Fibroblast of skin of right quadriceps (primary cell): ENCODE results near the gene LRRC74A.

Source experiments
- DNase-seq: peaks from one replicate; pipeline ENCODE4 v3.0.0-alpha.2; 2013

The LRRC74A gene

GRCh38 chr14:76826122-76826521 lies at the start of gene LRRC74A:
Gene LRRC74A (plus strand): TSS chr14:76826408. CDS start chr14:76826698, 290 bp downstream.
- DNase-seq: no peak

GRCh38 chr14:76776428-76777251 lies 49.6 kb upstream of the LRRC74A start:
- no peak for DNase-seq

GRCh38 chr14:76777721-76778120 lies 48.5 kb upstream of the LRRC74A start:
- DNase-seq: no peak

GRCh38 chr14:76778546-76779215 lies 47.5 kb upstream of the LRRC74A start:
- DNase-seq: no peak

GRCh38 chr14:76779221-76780057 lies 46.8 kb upstream of the LRRC74A start:
- DNase-seq: no peak

GRCh38 chr14:76780058-76780345 lies 46.2 kb upstream of the LRRC74A start:
- no peak for DNase-seq

GRCh38 chr14:76780360-76780759 lies 45.8 kb upstream of the LRRC74A start:
- no peak for DNase-seq

- DNase-seq: no peak
Observed at GRCh38 chr14:76780875-76781647, 45.1 kb upstream of the LRRC74A start.

- no peak for DNase-seq
Observed at GRCh38 chr14:76781648-76782051, 44.6 kb upstream of the LRRC74A start.

- DNase-seq: no peak
Observed at GRCh38 chr14:76782115-76782884, 43.9 kb upstream of the LRRC74A start.

- DNase-seq: no peak
Observed at GRCh38 chr14:76782885-76783566, 43.2 kb upstream of the LRRC74A start.

- DNase-seq: no peak
Observed at GRCh38 chr14:76784266-76784874, 41.8 kb upstream of the LRRC74A start.

GRCh38 chr14:76784881-76785280 lies 41.3 kb upstream of the LRRC74A start:
- DNase-seq: peak; percentile 77

GRCh38 chr14:76786601-76787000 lies 39.6 kb upstream of the LRRC74A start:
- DNase-seq: no peak

- DNase-seq: no peak
Observed at GRCh38 chr14:76792422-76792821, 33.8 kb upstream of the LRRC74A start.

- DNase-seq: no peak
Observed at GRCh38 chr14:76793324-76793723, 32.9 kb upstream of the LRRC74A start.

GRCh38 chr14:76793956-76794355 lies 32.3 kb upstream of the LRRC74A start:
- no peak for DNase-seq

- no peak for DNase-seq
Observed at GRCh38 chr14:76806446-76806845, 19.8 kb upstream of the LRRC74A start.

GRCh38 chr14:76808011-76808410 lies 18.2 kb upstream of the LRRC74A start:
- no peak for DNase-seq

- DNase-seq: no peak
Observed at GRCh38 chr14:76808990-76809389, 17.2 kb upstream of the LRRC74A start.

GRCh38 chr14:76810525-76810924 lies 15.7 kb upstream of the LRRC74A start:
- no peak for DNase-seq
